ENCODE results near the gene FXN. TPM values are rescaled to one million over a fixed set of nuclear protein-coding genes. Genes with fewer than 3 reads are reported as not detected.

The FXN gene
- total RNA-seq, 1 experiment from 2014 or later: 24.1 TPM

GRCh38 chr9:69071059-69071458 lies 35.5 kb downstream of the FXN start:
- peaks cover 4 to 5% of the 10 kb centered on the region in 2 experiments; a peak in 3 of 4 replicates for H3K36me3 ChIP-seq (ENCODE audit: control insufficient read depth in 1 of 2, insufficient read depth in 2 of 2, low read length in 2 of 2)
- no peak overlapping the region for H2AFZ ChIP-seq (ENCODE audit: low read depth, low read length, poor library complexity, severe bottlenecking)
- intact Hi-C loops (cut with micrococcal nuclease): no loop called here
- TF ChIP-seq ZBTB33 (IDR thresholded peaks at IDR 0.05; ENCODE audit: extremely low read depth, insufficient replicate concordance, low read length) (no peak), RAD21 (IDR thresholded peaks at IDR 0.05; ENCODE audit: low read depth) (no peak), REST (IDR thresholded peaks at IDR 0.05; ENCODE audit: low read depth) (no peak), SIN3A (IDR thresholded peaks at IDR 0.05; ENCODE audit: low read depth) (no peak), ZNF274 (IDR thresholded peaks at IDR 0.05; ENCODE audit: low read depth, low read length) (no peak), EZH2 (IDR thresholded peaks at IDR 0.05) (no peak), SRF (IDR thresholded peaks at IDR 0.05; ENCODE audit: low read depth) (no peak), JUND (IDR thresholded peaks at IDR 0.05) (no peak), FOSL1 (IDR thresholded peaks at IDR 0.05; ENCODE audit: low read depth) (no peak), EGR1 (IDR thresholded peaks at IDR 0.05; ENCODE audit: low read depth) (no peak)
- H3K9me2 ChIP-seq (ENCODE audit: insufficient read depth): no peaks in the 10 kb centered on the region
- H4K20me1 ChIP-seq (ENCODE audit: insufficient read depth): no peaks in the 10 kb centered on the region
- H3K79me2 ChIP-seq (ENCODE audit: insufficient read depth, low read length): no peaks in the 10 kb centered on the region
- RAD21 ChIA-PET (ENCODE audit: low non-redundant PET in 1 of 2, low total read pairs in 2 of 2, uncharacterized antibody in 2 of 2, unreplicated experiment in 2 of 2): no interaction called here
- no peak for ATAC-seq
- H3K9me3 ChIP-seq (ENCODE audit: control insufficient read depth in 1 of 2, insufficient read depth in 1 of 2, low read depth in 1 of 2, low read length in 2 of 2): no peaks in the 10 kb centered on the region
- CTCF ChIA-PET: no interaction called here
- H3K27ac ChIP-seq (ENCODE audit: low read depth, low read length): no peak overlapping the region
- H3K27me3 ChIP-seq (ENCODE audit: insufficient read depth, low read length): no peaks in the 10 kb centered on the region
- no peak overlapping the region for H3K9ac ChIP-seq (ENCODE audit: low read length)
- DNase-seq (ENCODE audit: low read depth, low spot score): no peak
- no peak overlapping the region for H3K4me2 ChIP-seq (ENCODE audit: low read length)
- POLR2A ChIA-PET: no interaction called here
- H3K4me1 ChIP-seq (ENCODE audit: control insufficient read depth in 1 of 2, insufficient read depth in 2 of 2, low read length in 2 of 2): no peaks in the 10 kb centered on the region
- no TSS peak for BruUV-seq (replicated peaks)
- no peak overlapping the region for H3K4me3 ChIP-seq (replicated peaks in 1 of 2; ENCODE audit: low read depth in 1 of 2, low read length in 2 of 2)

Data from HCT116 (cell line).